Fibroblast of skin of right quadriceps (primary cell): ENCODE results near the gene PLEKHA6.

Source experiments
- DNase-seq: peaks from one replicate; pipeline ENCODE4 v3.0.0-alpha.2; 2013

Gene PLEKHA6

GRCh38 chr1:204359474-204360255, at the start of gene PLEKHA6:
PLEKHA6 (minus strand) TSS chr1:204359929; CDS start chr1:204273727, 86,202 bp downstream.
- peak; percentile 70 for DNase-seq

GRCh38 chr1:204409123-204409522, 49.4 kb upstream of the PLEKHA6 start:
- no peak for DNase-seq

GRCh38 chr1:204408602-204409001, 48.9 kb upstream of the PLEKHA6 start:
- DNase-seq, result no peak

- DNase-seq, result peak; percentile 73
Observed at GRCh38 chr1:204408074-204408507, 48.4 kb upstream of the PLEKHA6 start.

- DNase-seq, result no peak
Observed at GRCh38 chr1:204407295-204407971, 47.7 kb upstream of the PLEKHA6 start.

- DNase-seq, result no peak
Observed at GRCh38 chr1:204406621-204407020, 46.9 kb upstream of the PLEKHA6 start.

GRCh38 chr1:204405988-204406387, 46.3 kb upstream of the PLEKHA6 start:
- no peak for DNase-seq

GRCh38 chr1:204404629-204405028, 44.9 kb upstream of the PLEKHA6 start:
- DNase-seq, result no peak

- no peak for DNase-seq
Observed at GRCh38 chr1:204402391-204402790, 42.7 kb upstream of the PLEKHA6 start.

GRCh38 chr1:204401730-204402129, 42.0 kb upstream of the PLEKHA6 start:
- no peak for DNase-seq

GRCh38 chr1:204400882-204401510, 41.3 kb upstream of the PLEKHA6 start:
- DNase-seq, result no peak

- DNase-seq, result peak; percentile 64
Observed at GRCh38 chr1:204398197-204399125, 38.7 kb upstream of the PLEKHA6 start.

- DNase-seq, result no peak
Observed at GRCh38 chr1:204396015-204396583, 36.4 kb upstream of the PLEKHA6 start.

GRCh38 chr1:204391629-204392028, 31.9 kb upstream of the PLEKHA6 start:
- no peak for DNase-seq

GRCh38 chr1:204390751-204391466, 31.2 kb upstream of the PLEKHA6 start:
- DNase-seq, result peak; percentile 12

- no peak for DNase-seq
Observed at GRCh38 chr1:204385727-204386126, 26.0 kb upstream of the PLEKHA6 start.

- DNase-seq, result peak; percentile 18
Observed at GRCh38 chr1:204384636-204385352, 25.1 kb upstream of the PLEKHA6 start.

- no peak for DNase-seq
Observed at GRCh38 chr1:204383163-204383904, 23.6 kb upstream of the PLEKHA6 start.

- no peak for DNase-seq
Observed at GRCh38 chr1:204382714-204383083, 23.0 kb upstream of the PLEKHA6 start.

GRCh38 chr1:204380293-204380831, 20.6 kb upstream of the PLEKHA6 start:
- DNase-seq, result no peak
